OCI-LY3 (cell line): ENCODE measurements around the gene PANK4.

ENCODE experiments used
- CTCF ChIP-seq: fragments of 200-600, 300-600 bp; sonication (generic); IDR thresholded peaks from 2 replicates; pipeline ENCODE4 v1.5.1; 2014; ENCODE audit warnings: antibody characterized with exemption, low read length, low read depth
- EZH2phosphoT487 ChIP-seq: fragments of 200-600 bp; shearing (Covaris generic); IDR thresholded peaks from 2 replicates; pipeline ENCODE4 v1.6.1; 2018; ENCODE audit warnings: antibody characterized with exemption, mixed run types, low read depth

- TF ChIP-seq CTCF: no peak
- TF ChIP-seq EZH2phosphoT487: no peak
Observed at GRCh38 chr1:2458687-2459086, 67.7 kb downstream of the PANK4 start.
